HG03565 (cell line): ENCODE measurements around the gene XPR1.
"Not testable (repeated sequence)": the region's sequence is repeated elsewhere in the genome, so short reads cannot be mapped to it uniquely, and the experiment has no call there.

Experiments
- ATAC-seq: cut with Tn5 transposase; IDR thresholded peaks from one replicate; pipeline ENCODE4 v1.9.1; 2021; ENCODE audit warnings: mild to moderate bottlenecking, moderate library complexity; ENCODE audit not compliant: unreplicated experiment

XPR1 gene

DNA sequence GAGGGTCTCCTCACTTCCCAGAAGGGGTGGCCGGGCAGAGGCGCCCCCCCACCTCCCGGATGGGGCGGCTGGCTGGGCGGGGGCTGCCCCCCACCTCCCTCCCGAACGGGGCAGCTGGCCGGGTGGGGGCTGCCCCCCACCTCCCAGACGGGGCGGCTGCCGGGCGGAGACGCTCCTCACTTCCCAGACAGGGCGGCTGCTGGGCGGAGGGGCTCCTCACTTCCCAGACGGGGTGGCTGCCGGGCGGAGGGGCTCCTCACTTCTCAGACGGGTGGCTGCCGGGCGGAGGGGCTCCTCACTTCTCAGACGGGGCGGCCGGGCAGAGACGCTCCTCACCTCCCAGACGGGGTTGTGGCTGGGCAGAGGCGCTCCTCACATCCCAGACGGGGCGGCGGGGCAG, 78.9 kb downstream of the XPR1 start:
- ATAC-seq = not testable (repeated sequence)

DNA sequence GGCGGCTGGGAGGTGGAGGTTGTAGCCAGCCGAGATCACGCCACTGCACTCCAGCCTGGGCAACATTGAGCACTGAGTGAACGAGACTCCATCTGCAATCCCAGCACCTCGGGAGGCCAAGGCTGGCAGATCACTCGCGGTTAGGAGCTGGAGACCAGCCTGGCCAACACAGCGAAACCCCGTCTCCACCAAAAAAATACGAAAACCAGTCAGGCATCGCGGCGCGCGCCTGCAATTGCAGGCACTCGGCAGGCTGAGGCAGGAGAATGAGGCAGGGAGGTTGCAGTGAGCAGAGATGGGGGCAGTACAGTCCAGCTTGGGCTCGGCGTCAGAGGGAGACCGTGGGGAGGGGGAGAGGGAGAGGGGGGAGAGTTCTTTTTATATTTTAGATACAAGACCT, 79.4 kb downstream of the XPR1 start:
- not testable (repeated sequence) for ATAC-seq

DNA sequence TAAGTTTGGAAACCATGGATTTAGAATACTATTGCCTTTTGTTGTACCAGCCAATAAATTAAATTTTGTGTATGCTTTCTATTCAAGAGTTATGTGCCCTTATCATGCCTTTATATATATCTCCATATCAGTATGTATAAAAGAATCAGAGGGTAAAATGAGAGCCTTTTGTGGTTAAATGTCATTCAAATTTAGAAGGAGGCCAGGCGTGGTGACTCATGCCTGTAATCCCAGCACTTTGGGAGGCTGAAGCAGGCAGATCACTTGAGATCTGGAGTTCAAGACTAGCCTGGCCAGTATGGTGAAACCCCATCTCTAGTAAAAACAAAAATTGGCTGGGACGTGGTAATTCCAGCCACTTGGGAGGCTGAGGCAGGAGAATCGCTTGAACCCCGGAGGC, 88.9 kb downstream of the XPR1 start:
- ATAC-seq = no peak

DNA sequence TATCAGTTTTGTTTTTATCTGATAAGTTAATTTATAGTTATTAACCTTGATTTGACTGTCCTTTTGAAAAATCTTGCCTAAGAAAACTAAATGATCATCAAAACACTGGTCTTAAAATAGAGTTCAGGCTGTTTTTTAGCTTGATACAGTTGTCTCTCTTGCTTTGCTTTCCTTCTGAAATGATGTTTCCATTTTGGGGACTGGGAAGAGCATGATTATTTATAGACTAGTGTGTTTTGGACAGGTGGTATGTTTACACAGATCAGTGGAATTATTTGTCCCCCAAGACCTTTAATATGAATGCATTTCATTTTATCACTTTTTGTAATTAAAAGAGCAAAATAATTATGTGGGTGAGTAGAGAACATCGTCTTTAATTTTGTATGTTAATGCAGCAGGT, 90.8 kb downstream of the XPR1 start:
- ATAC-seq = no peak

DNA sequence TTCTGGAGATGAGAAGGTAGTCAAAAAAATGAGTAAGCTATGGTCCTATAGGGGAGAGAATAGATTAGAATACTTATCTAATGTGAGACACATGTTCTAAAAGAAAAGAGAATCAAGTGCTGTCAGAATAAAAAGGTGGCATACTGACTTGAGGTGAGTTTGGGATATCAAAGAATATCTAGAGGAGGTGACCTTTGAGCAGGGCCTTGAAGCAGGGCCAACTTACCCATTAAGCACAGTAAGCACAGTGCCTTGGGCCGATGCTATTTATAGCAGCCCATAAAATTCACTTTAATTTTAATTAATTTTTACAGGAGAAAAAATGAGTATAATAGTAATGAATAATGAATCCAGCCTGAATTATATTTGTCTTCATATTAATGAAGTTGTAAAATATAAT, 92.2 kb downstream of the XPR1 start:
- no peak for ATAC-seq

DNA sequence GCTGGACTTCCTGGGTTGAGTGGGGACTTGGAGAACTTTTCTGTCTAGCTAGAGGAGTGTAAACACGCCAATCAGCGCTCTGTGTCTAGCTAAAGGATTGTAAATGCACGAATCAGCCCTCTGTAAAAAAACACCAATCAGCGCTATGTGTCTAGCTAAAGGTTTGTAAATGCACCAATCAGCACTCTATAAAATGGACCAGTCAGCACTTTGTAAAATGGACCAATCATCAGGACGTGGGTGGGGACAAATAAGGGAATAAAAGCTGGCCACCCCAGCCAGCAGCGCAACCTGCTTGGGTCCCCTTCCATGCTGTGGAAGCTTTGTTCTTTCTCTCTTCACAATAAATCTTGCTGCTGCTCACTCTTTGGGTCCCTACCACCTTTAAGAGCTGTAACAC, 94.2 kb downstream of the XPR1 start:
- ATAC-seq = not testable (repeated sequence)

DNA sequence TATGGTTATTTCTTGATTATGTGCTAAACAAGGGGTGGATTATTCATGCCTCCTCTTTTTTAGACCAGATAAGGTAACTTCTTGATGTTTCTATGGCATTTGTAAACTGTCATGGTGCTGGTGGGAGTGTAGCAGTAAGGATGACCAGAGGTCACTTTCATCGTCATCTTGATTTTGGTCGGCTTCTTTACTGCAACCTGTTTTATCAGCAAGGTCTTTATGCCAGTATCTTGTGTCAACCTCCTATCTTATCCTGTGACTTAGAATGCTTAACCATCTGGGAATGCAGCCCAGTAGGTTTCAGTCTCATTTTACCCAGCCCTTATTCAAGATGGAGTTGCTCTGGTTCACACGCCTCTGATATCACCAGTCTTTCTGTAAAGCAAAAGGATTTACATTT, 95.9 kb downstream of the XPR1 start:
- ATAC-seq = not testable (repeated sequence)

DNA sequence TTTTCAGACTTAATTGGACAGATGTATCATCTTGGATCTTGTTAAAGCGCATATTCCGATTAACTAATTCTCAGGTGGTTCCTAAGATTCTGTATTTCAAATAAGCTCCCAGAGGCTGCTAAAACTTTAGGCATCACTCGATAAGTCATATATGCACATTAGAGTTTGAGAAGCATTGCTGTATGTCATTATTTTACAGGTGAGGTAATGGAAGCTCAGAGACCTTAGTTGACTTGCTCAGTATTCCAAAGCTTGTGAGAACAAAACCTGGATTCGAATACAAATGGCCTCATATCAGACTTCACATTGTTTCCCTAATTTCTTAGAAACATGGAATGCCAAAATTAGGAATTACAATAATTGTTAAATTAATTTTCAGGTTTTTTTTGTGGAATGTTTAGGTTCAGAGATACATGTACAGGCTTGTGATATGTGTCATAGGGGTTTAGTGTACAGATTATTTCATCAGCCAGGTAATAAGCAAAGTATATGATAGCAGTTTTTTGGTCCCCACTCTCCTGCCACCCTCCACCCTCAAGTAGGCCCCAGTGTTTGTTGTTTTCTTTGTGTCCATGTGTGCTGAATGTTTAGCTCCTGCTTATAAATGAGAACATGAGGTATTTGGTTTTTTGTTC, 96.8 kb downstream of the XPR1 start:
- no peak for ATAC-seq

DNA sequence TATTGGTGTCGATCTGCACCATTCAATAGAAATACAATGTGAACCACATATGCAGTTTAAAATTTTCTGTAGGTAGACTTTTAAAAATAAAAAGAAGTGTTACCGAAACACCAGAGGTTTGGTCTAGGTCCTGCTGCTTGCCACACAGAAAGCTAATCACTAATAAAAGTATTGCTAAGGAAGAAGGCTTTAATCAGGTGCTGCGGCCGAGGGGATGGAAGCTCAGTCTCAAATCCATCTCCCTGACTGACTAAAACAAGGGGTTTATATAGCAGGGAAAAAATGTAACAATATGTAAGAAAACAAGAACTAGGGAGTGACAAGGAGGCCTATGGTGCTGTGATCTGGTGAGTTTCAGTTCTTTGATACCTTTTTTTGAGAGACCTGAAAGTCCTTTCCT, 99.3 kb downstream of the XPR1 start:
- no peak for ATAC-seq

DNA sequence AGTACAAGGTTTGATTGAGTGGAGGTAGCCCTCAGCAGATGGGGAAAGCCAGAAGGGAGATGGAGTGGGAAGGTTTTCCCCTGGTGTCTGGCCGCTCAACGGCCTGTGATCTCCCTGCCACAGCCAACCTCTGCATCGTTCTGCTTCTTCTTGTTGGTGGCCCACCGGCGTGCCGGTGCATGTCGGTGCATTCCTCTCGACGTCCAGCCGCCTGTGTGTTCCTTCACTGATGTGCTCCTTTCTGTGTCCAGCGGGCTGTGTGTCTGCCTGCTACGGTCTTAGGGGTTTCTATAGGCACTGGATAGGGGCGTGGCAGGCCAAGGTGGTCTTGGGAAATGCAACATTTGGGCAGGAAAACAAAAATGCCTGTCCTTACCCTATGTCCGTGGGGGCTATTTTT, 101.0 kb downstream of the XPR1 start:
- no peak for ATAC-seq

DNA sequence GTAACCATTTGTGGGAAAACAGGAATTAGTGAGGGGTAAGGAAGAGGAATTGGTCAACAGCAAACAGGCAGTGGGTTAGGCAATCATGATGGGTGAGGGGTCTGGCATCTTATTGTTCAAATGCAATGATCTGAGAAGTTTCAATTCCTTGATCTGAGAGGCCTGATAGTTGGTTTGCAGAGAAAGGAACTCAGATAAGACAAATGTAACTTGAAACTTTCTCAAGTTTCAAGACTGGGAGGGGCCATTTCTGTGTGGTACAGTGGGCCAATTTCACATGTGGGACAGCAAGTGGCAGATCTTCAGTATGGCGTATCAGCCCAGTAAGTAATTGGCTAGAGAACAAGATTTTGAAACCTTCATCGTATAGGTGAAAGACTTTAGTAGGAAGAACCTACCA, 102.5 kb downstream of the XPR1 start:
- no peak for ATAC-seq

DNA sequence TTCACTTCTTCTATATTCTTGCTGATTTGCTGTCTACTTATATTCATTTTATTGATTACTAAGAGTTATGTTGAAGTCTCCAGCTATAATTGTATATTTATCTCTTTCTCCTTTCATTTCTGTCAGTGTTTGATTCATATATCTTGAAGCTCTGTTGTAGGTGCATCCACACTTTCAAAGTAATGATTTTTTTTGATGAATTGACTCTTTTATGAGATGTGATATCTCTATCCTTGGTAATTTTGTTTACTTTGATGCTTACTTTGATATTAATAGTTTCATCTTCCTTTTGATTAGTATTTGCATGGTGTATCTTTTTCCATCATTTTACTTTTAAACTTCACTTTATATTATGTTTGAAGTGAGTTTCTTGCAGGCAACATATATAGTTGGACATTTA, 110.8 kb downstream of the XPR1 start:
- no peak for ATAC-seq

DNA sequence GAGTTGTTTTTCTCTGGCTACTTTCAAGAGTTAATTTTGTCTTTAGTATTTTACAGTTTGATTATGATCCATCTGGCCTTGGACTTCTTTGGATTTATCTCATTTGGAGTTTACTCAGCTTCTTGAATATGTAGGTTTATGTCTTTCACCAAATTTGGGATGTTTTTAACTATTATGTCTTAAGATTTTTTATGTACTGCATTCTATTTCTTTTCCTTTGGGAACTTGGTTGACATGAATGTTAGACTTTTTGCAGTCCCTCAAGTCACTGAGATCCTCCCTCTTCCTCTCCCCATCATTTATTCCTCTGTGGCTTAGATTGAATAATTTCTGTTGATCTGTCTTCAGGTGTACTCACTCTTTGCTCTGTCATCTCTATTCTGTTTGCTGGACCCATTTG, 112.0 kb downstream of the XPR1 start:
- no peak for ATAC-seq

DNA sequence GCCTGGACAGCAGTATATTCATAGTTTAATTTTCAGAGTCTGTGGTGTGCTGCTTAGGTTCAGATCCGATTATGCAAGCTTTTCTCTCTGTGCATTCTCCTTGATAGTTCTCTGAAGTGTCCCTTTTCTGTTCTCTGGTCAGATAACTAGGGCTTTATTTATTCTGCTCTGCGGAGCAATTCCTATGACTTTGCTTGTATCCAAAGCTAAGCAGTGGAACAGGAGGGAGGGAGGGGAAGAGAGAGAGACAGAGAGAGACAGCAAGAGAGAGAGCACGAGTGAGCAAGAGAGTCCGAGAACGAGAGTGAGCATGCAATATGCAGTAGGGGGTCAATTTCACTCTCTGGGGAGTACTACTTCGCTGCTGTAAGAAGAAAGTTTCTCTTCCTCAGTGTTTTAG, 113.3 kb downstream of the XPR1 start:
- no peak for ATAC-seq

DNA sequence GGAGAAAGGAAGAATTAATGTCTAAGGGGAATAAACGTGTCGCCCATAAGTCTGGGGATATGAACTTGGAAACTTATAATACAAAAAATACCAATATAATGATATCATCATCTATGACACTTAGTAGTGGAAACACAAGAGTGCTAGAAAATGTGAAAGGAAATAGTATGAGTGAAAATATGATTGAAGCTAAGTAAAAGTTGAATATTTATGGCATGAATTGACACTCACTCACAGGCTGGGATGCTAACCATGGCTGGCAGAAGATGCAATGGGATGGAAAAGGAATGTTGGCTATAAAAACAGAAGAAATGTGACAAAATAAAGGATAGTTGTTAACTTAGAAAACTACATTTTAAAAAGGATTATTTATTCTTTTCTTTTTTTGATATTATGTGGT, 120.1 kb downstream of the XPR1 start:
- no peak for ATAC-seq

DNA sequence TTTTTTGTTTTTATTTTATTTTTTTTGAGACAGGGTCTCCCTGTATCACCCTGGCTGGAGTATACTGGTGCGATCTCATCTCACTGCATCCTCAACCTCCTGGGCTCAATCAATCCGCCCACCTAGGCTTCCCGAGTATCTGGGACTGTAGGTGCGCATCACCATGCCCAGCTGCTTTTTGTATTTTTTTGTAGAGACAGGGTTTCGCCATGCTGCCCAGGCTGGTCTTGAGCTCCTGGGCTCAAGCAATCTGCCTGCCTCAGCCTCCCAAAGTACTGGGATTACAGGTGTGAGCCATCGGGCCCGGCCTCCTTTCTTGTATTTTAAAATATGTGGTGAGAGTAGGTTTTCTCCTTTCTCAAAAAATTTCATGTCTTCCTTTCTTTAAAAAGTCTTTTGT, 122.6 kb downstream of the XPR1 start:
- no peak for ATAC-seq

DNA sequence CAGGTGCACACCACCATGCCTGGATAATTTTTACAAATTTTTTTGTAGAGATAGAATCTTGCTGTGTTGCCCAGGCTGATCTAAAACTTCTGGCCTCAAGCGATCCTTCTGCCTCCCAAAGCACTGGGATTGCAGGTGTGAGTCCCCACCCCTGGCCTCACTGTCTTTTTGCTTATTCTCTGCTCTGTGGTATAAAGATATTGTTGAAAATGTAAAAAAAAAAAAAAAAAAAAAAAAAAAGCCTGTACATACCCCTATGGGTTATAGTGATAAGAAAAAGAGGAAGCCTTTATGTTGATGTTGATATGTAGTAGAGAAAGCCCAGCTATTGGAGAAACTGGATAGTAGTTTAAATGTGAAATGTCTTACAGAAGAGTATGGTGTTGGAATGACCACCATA, 125.8 kb downstream of the XPR1 start:
- no peak for ATAC-seq

DNA sequence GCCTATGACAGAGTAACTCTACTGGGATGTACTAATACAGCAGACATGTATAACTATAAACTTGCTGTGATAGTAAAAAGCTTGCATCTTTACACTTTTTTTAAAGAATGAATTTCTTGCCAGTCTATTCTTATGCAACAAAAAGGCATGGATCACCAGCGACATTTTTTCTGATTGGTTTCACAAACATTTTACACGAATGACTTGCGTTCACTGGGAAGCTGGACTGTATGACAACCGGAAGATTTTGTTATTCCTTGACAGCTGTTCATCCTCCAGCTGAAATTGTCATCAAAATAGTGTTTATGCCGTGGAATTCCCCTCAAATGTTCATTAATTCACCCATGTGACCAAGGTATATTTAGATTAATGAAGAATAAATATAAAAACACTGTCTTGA, 131.0 kb downstream of the XPR1 start:
- ATAC-seq = no peak

DNA sequence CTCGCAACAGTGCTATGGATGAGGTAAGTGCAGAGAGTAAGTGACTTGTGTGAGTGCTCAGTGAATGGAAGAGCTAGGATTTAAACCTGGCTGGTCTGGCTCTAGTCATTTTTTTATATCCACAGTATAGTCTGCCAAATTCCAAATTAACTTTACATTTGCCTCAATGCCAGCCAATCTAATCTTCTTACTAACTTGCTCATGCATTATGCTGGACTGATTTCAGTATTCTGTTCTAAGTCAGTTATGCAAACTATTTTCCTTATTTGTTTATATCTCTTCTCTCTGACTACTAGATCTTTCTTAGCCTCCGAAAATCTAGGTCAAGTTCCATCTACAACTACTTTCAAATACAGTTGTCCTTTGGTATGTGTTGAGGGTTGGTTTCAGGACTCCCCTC, 133.3 kb downstream of the XPR1 start:
- ATAC-seq = no peak

DNA sequence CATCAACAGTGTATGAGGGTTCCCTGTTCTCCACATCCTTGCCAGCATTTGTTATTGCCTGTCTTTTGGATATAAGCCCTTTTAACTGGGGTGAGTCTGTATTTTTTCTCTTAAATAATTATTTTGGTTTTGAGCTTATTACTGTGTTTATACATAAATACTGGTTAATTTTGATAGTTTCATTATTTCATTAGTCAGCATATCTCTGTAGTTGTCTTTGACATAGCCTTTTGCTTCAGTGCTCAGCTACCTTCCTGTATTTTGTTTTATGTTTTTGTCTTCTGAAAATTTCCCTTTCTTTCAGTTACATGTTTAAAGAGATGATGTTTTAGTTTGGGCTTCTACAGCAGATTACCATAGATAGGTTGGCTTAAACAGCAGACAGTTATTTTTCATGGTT, 138.1 kb downstream of the XPR1 start:
- ATAC-seq = no peak

DNA sequence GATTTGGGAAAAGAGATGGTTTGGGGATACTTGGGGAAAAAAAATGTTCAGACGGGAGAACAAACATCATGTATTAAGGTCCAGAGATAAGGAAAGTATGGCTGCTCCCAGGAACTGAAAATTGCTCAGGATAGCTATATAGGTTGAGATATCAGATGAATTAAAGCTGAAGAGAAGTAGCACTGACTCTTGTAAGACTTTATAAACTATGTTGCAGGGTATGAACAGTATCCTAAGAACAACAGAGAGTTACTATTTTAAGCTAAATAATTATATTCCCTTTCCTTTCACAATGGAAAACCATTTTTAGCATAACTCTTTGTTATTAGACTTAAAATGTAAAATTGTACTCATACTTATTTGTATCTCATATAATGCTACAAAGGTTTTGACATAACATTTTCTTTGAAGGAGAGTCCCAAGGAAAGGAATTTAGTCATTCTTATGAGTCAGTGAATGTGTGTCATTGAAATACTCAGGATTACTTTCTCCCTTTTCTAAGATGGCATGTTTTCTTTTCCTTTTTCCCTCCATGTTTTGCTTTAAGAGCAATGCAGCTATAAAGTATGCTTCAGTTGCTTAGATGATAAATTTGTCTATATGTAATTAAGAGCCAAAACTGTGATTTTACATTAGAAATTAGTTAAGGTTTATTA, 141.5 kb downstream of the XPR1 start:
- no peak for ATAC-seq

DNA sequence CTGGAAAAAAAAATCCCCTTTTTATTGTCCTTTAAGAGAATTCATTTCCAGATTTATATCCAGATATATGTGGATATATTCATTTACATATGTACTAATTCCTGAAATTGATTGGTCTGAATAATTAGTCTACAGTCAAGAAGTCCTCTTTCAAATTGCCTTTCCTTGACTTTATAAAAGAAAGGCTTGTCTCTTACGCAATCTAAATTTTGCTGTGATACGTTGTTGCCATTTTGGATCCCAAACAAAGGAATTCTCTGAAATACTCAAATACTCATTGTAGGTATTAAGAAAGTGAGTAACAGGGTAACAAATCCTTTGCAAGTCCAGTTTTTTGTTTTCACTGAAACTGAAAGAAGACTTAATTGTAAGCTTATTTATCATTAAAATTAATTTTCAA, 144.0 kb downstream of the XPR1 start:
- ATAC-seq = no peak

DNA sequence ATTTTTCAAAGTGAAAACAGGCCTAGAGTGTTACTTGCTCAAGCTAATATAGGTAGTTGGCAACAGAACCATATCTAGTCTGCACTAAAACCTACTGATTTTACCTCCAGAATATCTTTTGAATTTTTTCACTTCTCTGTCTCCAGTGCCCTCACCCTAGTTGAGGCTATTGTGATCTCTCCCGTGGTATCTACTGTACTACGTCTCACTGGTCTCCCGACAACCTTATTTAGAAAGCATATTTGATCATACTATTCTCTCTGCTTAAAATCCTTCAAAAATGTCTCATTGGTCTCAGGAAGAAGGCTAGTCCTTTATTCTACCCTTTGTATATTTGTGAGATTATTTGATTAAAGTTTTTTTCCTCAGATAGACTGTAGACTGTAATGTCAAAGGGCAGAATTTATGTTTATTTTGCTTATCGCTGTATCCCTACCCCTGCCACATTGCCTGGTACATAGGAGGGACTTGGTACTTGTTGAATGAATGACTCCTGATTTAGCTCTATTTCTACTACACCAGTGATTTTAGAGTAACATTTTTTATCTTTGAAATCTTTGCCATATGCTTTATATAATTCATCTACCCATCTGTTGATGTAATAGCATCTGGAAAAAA, 145.4 kb downstream of the XPR1 start:
- ATAC-seq = no peak
